OCI-LY1 (cell line): ENCODE data around the gene ADGRL1.

Experiments
- H2AFZ ChIP-seq: fragments of 200-600 bp; sonication (generic), shearing (Covaris generic); 2 replicates; pipeline ENCODE4 v1.6.0; 2014; ENCODE audit warnings: antibody characterized with exemption, mild to moderate bottlenecking, low read length
- H3F3A ChIP-seq: fragments of 200-600 bp; sonication (generic), shearing (Covaris generic); 2 replicates; pipeline ENCODE4 v1.6.0; 2014; ENCODE audit warnings: mild to moderate bottlenecking, antibody characterized with exemption, low read length, moderate library complexity; ENCODE audit not compliant: insufficient read depth
- H3K27ac ChIP-seq: fragments of 200-600 bp; sonication (generic); 2 replicates; pipeline ENCODE4 v1.5.1; 2014; ENCODE audit warnings: low read length, mixed run types, mild to moderate bottlenecking, low read depth; ENCODE audit not compliant: poor library complexity, severe bottlenecking
- H3K27me3 ChIP-seq: fragments of 200-600 bp; sonication (generic); 2 replicates; pipeline ENCODE4 v1.6.0; 2014; ENCODE audit warnings: antibody characterized with exemption, mild to moderate bottlenecking, low read length, moderate library complexity; ENCODE audit not compliant: insufficient read depth
- H3K36me3 ChIP-seq: fragments of 200-600 bp; sonication (generic); 2 replicates; pipeline ENCODE4 v1.6.1; 2014; ENCODE audit warnings: mild to moderate bottlenecking, antibody characterized with exemption, low read length, moderate library complexity, mixed read lengths; ENCODE audit not compliant: insufficient read depth
- H3K4me1 ChIP-seq: fragments of 200-600 bp; sonication (generic); 2 replicates; pipeline ENCODE4 v1.5.1; 2014; ENCODE audit warnings: mild to moderate bottlenecking, low read length, moderate library complexity; ENCODE audit not compliant: insufficient read depth, severe bottlenecking
- H3K4me2 ChIP-seq: fragments of 200-600 bp; sonication (generic), shearing (Covaris generic); 2 replicates; pipeline ENCODE4 v1.6.1; 2014; ENCODE audit warnings: low read length
- H3K4me3 ChIP-seq: fragments of 200-600 bp; sonication (generic); 2 replicates; pipeline ENCODE4 v1.5.1; 2014; ENCODE audit warnings: low read length, low read depth, mild to moderate bottlenecking, mixed read lengths; ENCODE audit not compliant: poor library complexity, severe bottlenecking
- H3K79me2 ChIP-seq: fragments of 200-600 bp; shearing (Covaris generic); 2 replicates; pipeline ENCODE4 v1.6.1; 2016; ENCODE audit warnings: mixed run types, low read length, mixed read lengths; ENCODE audit not compliant: insufficient read depth
- H3K9ac ChIP-seq: fragments of 200-600 bp; sonication (generic), shearing (Covaris generic); 2 replicates; pipeline ENCODE4 v1.6.1; 2014; ENCODE audit warnings: mild to moderate bottlenecking, low read length, mixed read lengths
- H3K9me2 ChIP-seq: fragments of 200-600 bp; sonication (generic), shearing (Covaris generic); 2 replicates; pipeline ENCODE4 v1.6.1; 2014; ENCODE audit warnings: low read depth, mild to moderate bottlenecking, low read length, mixed read lengths
- H3K9me3 ChIP-seq: fragments of 200-600 bp; shearing (Covaris generic); 2 replicates; pipeline ENCODE4 v1.6.1; 2014; ENCODE audit warnings: low read length, mixed read lengths
- H4K20me1 ChIP-seq: fragments of 200-600 bp; sonication (generic), shearing (Covaris generic); 2 replicates; pipeline ENCODE4 v1.6.0; 2016; ENCODE audit warnings: mild to moderate bottlenecking, low read length; ENCODE audit not compliant: insufficient read depth
- CTCF ChIP-seq: fragments of 200-600 bp; sonication (generic), shearing (Covaris generic); IDR thresholded peaks from 2 replicates; pipeline ENCODE4 v1.5.1; 2017; ENCODE audit warnings: mild to moderate bottlenecking, antibody characterized with exemption, low read length, moderate library complexity, mixed read lengths
- EZH2 ChIP-seq: fragments of 200-600 bp; sonication (generic), shearing (Covaris generic); IDR thresholded peaks from 2 replicates; pipeline ENCODE4 v1.8.0; 2017; ENCODE audit warnings: borderline replicate concordance, mixed run types, mild to moderate bottlenecking, antibody characterized with exemption, low read length, moderate library complexity, mixed read lengths

ADGRL1 gene

GRCh38 chr19:14101003-14101545 is 104.9 kb downstream of the ADGRL1 start:
- Histone ChIP-seq H3K4me2 (no peak overlapping the region), H3K9me2 (no peaks in the 10 kb centered on the region)

More at GRCh38 chr19:14101003-14101545, 104.9 kb downstream of the ADGRL1 start:
- Histone ChIP-seq H3K4me1 (no peaks in the 10 kb centered on the region), H3K36me3 (peaks cover 57% of the 10 kb centered on the region), H3K9me3 (no peaks in the 10 kb centered on the region), H4K20me1 (no peaks in the 10 kb centered on the region), H3F3A (no peaks in the 10 kb centered on the region), H3K4me3 (no peak overlapping the region), H2AFZ (no peak overlapping the region), H3K27me3 (no peaks in the 10 kb centered on the region), H3K79me2 (no peaks in the 10 kb centered on the region), H3K9ac (no peak overlapping the region), H3K27ac (no peak overlapping the region)
- TF ChIP-seq CTCF (no peak), EZH2 (no peak)
